Retinal pigment epithelial cell (primary cell): ENCODE results near the gene WWOX.

Experiments
- DNase-seq: peaks from one replicate; pipeline ENCODE4 v3.0.0-alpha.2; 2010; ENCODE audit warnings: low read depth
- H3K4me3 ChIP-seq: 2 replicates; pipeline ENCODE4 v1.5.1; 2011; ENCODE audit warnings: mild to moderate bottlenecking, low read length, control low read depth, moderate library complexity
- CTCF ChIP-seq: conservative IDR thresholded peaks from 2 replicates; pipeline ENCODE4 v1.5.1; 2011; ENCODE audit warnings: low read depth, low read length, control low read depth, inconsistent platforms

Gene WWOX

GRCh38 chr16:78285437-78285922 lies 186.0 kb downstream of the WWOX start:
- TF ChIP-seq CTCF: no peak
- H3K4me3 ChIP-seq: no peak overlapping the region
- DNase-seq: no peak

- TF ChIP-seq CTCF: no peak
- DNase-seq: no peak
- H3K4me3 ChIP-seq: no peak overlapping the region
Measured at GRCh38 chr16:78286065-78286464, 186.6 kb downstream of the WWOX start.

- H3K4me3 ChIP-seq: no peak overlapping the region
- DNase-seq: no peak
- no peak for TF ChIP-seq CTCF
Measured at GRCh38 chr16:78288888-78289287, 189.4 kb downstream of the WWOX start.

GRCh38 chr16:78289373-78289772 lies 189.9 kb downstream of the WWOX start:
- H3K4me3 ChIP-seq: no peak overlapping the region
- TF ChIP-seq CTCF: no peak
- no peak for DNase-seq

GRCh38 chr16:78289844-78290277 lies 190.4 kb downstream of the WWOX start:
- H3K4me3 ChIP-seq: no peak overlapping the region
- TF ChIP-seq CTCF: no peak
- DNase-seq: no peak

GRCh38 chr16:78290395-78290794 lies 190.9 kb downstream of the WWOX start:
- H3K4me3 ChIP-seq: no peak overlapping the region
- no peak for TF ChIP-seq CTCF
- no peak for DNase-seq

GRCh38 chr16:78290872-78291591 lies 191.6 kb downstream of the WWOX start:
- no peak for TF ChIP-seq CTCF
- peak; percentile 2 for DNase-seq
- H3K4me3 ChIP-seq: no peak overlapping the region
